ENCODE measurements around the gene MAGEA4.
"Not testable (repeated sequence)": the region's sequence is repeated elsewhere in the genome, so short reads cannot be mapped to it uniquely, and the experiment has no call there.

The MAGEA4 gene

GRCh38 chrX:151901826-151902225 is 10.9 kb upstream of the MAGEA4 start:
- Histone ChIP-seq H3K36me3 (ENCODE audit: control insufficient read depth, insufficient read depth, low read length, severe bottlenecking) (no peaks in the 10 kb centered on the region), H3K4me1 (ENCODE audit: control insufficient read depth, insufficient read depth, low read length) (peaks cover 25% of the 10 kb centered on the region), H3K9ac (ENCODE audit: low read length) (no peak overlapping the region), H3K4me3 (ENCODE audit: low read length) (no peak overlapping the region), H3K27me3 (replicated peaks; ENCODE audit: control insufficient read depth, insufficient read depth, low read length) (no peaks in the 10 kb centered on the region), H3K9me3 (ENCODE audit: control insufficient read depth, low read length) (no peaks in the 10 kb centered on the region)
- no peak for DNase-seq (ENCODE audit: low read depth)

GRCh38 chrX:151902813-151903591 is 9.7 kb upstream of the MAGEA4 start:
- Histone ChIP-seq H3K4me3 (ENCODE audit: low read length) (no peak overlapping the region), H3K27me3 (replicated peaks; ENCODE audit: control insufficient read depth, insufficient read depth, low read length) (no peaks in the 10 kb centered on the region), H3K9me3 (ENCODE audit: control insufficient read depth, low read length) (no peaks in the 10 kb centered on the region), H3K4me1 (ENCODE audit: control insufficient read depth, insufficient read depth, low read length) (peaks cover 25% of the 10 kb centered on the region), H3K9ac (ENCODE audit: low read length) (no peak overlapping the region), H3K36me3 (ENCODE audit: control insufficient read depth, insufficient read depth, low read length, severe bottlenecking) (no peaks in the 10 kb centered on the region)
- DNase-seq (ENCODE audit: low read depth) = peak; percentile 77

- peaks cover 25% of the 10 kb centered on the region for H3K4me1 ChIP-seq (ENCODE audit: control insufficient read depth, insufficient read depth, low read length)
- H3K9ac ChIP-seq (ENCODE audit: low read length) = no peak overlapping the region
- DNase-seq (ENCODE audit: low read depth) = no peak
- H3K9me3 ChIP-seq (ENCODE audit: control insufficient read depth, low read length) = no peaks in the 10 kb centered on the region
- no peak overlapping the region for H3K4me3 ChIP-seq (ENCODE audit: low read length)
- H3K27me3 ChIP-seq (replicated peaks; ENCODE audit: control insufficient read depth, insufficient read depth, low read length) = no peaks in the 10 kb centered on the region
- no peaks in the 10 kb centered on the region for H3K36me3 ChIP-seq (ENCODE audit: control insufficient read depth, insufficient read depth, low read length, severe bottlenecking)
Measured at GRCh38 chrX:151904989-151905388, 7.7 kb upstream of the MAGEA4 start.

GRCh38 chrX:151912221-151912620 is 468 bp upstream of the MAGEA4 start:
- Histone ChIP-seq H3K36me3 (ENCODE audit: control insufficient read depth, insufficient read depth, low read length, severe bottlenecking) (no peaks in the 10 kb centered on the region), H3K9me3 (ENCODE audit: control insufficient read depth, low read length) (no peaks in the 10 kb centered on the region), H3K4me3 (ENCODE audit: low read length) (no peak overlapping the region), H3K27me3 (replicated peaks; ENCODE audit: control insufficient read depth, insufficient read depth, low read length) (no peaks in the 10 kb centered on the region), H3K4me1 (ENCODE audit: control insufficient read depth, insufficient read depth, low read length) (no peaks in the 10 kb centered on the region), H3K9ac (ENCODE audit: low read length) (no peak overlapping the region)
- no peak for DNase-seq (ENCODE audit: low read depth)

- H3K9ac ChIP-seq (ENCODE audit: low read length); H3K36me3 ChIP-seq (ENCODE audit: control insufficient read depth, insufficient read depth, low read length, severe bottlenecking); H3K9me3 ChIP-seq (ENCODE audit: control insufficient read depth, low read length); H3K4me3 ChIP-seq (ENCODE audit: low read length); H3K4me1 ChIP-seq (ENCODE audit: control insufficient read depth, insufficient read depth, low read length); DNase-seq (ENCODE audit: low read depth); H3K27me3 ChIP-seq (replicated peaks; ENCODE audit: control insufficient read depth, insufficient read depth, low read length): not testable (repeated sequence)
Measured at GRCh38 chrX:151918736-151919135, 6.0 kb downstream of the MAGEA4 start.

- Histone ChIP-seq H3K4me3 (ENCODE audit: low read length) (no peak overlapping the region), H3K27me3 (replicated peaks; ENCODE audit: control insufficient read depth, insufficient read depth, low read length) (no peaks in the 10 kb centered on the region), H3K9me3 (ENCODE audit: control insufficient read depth, low read length) (no peaks in the 10 kb centered on the region), H3K4me1 (ENCODE audit: control insufficient read depth, insufficient read depth, low read length) (no peaks in the 10 kb centered on the region), H3K36me3 (ENCODE audit: control insufficient read depth, insufficient read depth, low read length, severe bottlenecking) (no peaks in the 10 kb centered on the region), H3K9ac (ENCODE audit: low read length) (no peak overlapping the region)
- no peak for DNase-seq (ENCODE audit: low read depth)
Measured at GRCh38 chrX:151919610-151920009, 6.9 kb downstream of the MAGEA4 start.

GRCh38 chrX:151920101-151920500 is 7.4 kb downstream of the MAGEA4 start:
- no peak overlapping the region for H3K9ac ChIP-seq (ENCODE audit: low read length)
- no peak overlapping the region for H3K4me3 ChIP-seq (ENCODE audit: low read length)
- no peaks in the 10 kb centered on the region for H3K36me3 ChIP-seq (ENCODE audit: control insufficient read depth, insufficient read depth, low read length, severe bottlenecking)
- no peak for DNase-seq (ENCODE audit: low read depth)
- H3K27me3 ChIP-seq (replicated peaks; ENCODE audit: control insufficient read depth, insufficient read depth, low read length) = peaks cover 2% of the 10 kb centered on the region
- H3K4me1 ChIP-seq (ENCODE audit: control insufficient read depth, insufficient read depth, low read length) = no peaks in the 10 kb centered on the region
- H3K9me3 ChIP-seq (ENCODE audit: control insufficient read depth, low read length) = no peaks in the 10 kb centered on the region

GRCh38 chrX:151920530-151920929 is 7.8 kb downstream of the MAGEA4 start:
- no peaks in the 10 kb centered on the region for H3K36me3 ChIP-seq (ENCODE audit: control insufficient read depth, insufficient read depth, low read length, severe bottlenecking)
- no peak overlapping the region for H3K9ac ChIP-seq (ENCODE audit: low read length)
- H3K27me3 ChIP-seq (replicated peaks; ENCODE audit: control insufficient read depth, insufficient read depth, low read length) = peaks cover 6% of the 10 kb centered on the region
- H3K9me3 ChIP-seq (ENCODE audit: control insufficient read depth, low read length) = no peaks in the 10 kb centered on the region
- DNase-seq (ENCODE audit: low read depth) = no peak
- H3K4me1 ChIP-seq (ENCODE audit: control insufficient read depth, insufficient read depth, low read length) = no peaks in the 10 kb centered on the region
- H3K4me3 ChIP-seq (ENCODE audit: low read length) = no peak overlapping the region

GRCh38 chrX:151921292-151921691 is 8.6 kb downstream of the MAGEA4 start:
- DNase-seq (ENCODE audit: low read depth) = no peak
- Histone ChIP-seq H3K36me3 (ENCODE audit: control insufficient read depth, insufficient read depth, low read length, severe bottlenecking) (no peaks in the 10 kb centered on the region), H3K9ac (ENCODE audit: low read length) (no peak overlapping the region), H3K27me3 (replicated peaks; ENCODE audit: control insufficient read depth, insufficient read depth, low read length) (peaks cover 7% of the 10 kb centered on the region), H3K4me1 (ENCODE audit: control insufficient read depth, insufficient read depth, low read length) (no peaks in the 10 kb centered on the region), H3K4me3 (ENCODE audit: low read length) (no peak overlapping the region), H3K9me3 (ENCODE audit: control insufficient read depth, low read length) (no peaks in the 10 kb centered on the region)

GRCh38 chrX:151921866-151922265 is 9.2 kb downstream of the MAGEA4 start:
- H3K27me3 ChIP-seq (replicated peaks; ENCODE audit: control insufficient read depth, insufficient read depth, low read length) = peaks cover 10% of the 10 kb centered on the region
- no peak overlapping the region for H3K4me3 ChIP-seq (ENCODE audit: low read length)
- H3K4me1 ChIP-seq (ENCODE audit: control insufficient read depth, insufficient read depth, low read length) = no peaks in the 10 kb centered on the region
- H3K9ac ChIP-seq (ENCODE audit: low read length) = no peak overlapping the region
- no peaks in the 10 kb centered on the region for H3K36me3 ChIP-seq (ENCODE audit: control insufficient read depth, insufficient read depth, low read length, severe bottlenecking)
- H3K9me3 ChIP-seq (ENCODE audit: control insufficient read depth, low read length) = no peaks in the 10 kb centered on the region
- no peak for DNase-seq (ENCODE audit: low read depth)

GRCh38 chrX:151922692-151923091 is 10.0 kb downstream of the MAGEA4 start:
- H3K9ac ChIP-seq (ENCODE audit: low read length) = no peak overlapping the region
- no peak for DNase-seq (ENCODE audit: low read depth)
- H3K36me3 ChIP-seq (ENCODE audit: control insufficient read depth, insufficient read depth, low read length, severe bottlenecking) = no peaks in the 10 kb centered on the region
- H3K4me3 ChIP-seq (ENCODE audit: low read length) = no peak overlapping the region
- no peaks in the 10 kb centered on the region for H3K4me1 ChIP-seq (ENCODE audit: control insufficient read depth, insufficient read depth, low read length)
- no peaks in the 10 kb centered on the region for H3K9me3 ChIP-seq (ENCODE audit: control insufficient read depth, low read length)
- peaks cover 10% of the 10 kb centered on the region for H3K27me3 ChIP-seq (replicated peaks; ENCODE audit: control insufficient read depth, insufficient read depth, low read length)

- DNase-seq (ENCODE audit: low read depth) = no peak
- no peaks in the 10 kb centered on the region for H3K4me1 ChIP-seq (ENCODE audit: control insufficient read depth, insufficient read depth, low read length)
- H3K9me3 ChIP-seq (ENCODE audit: control insufficient read depth, low read length) = no peaks in the 10 kb centered on the region
- no peak overlapping the region for H3K4me3 ChIP-seq (ENCODE audit: low read length)
- H3K27me3 ChIP-seq (replicated peaks; ENCODE audit: control insufficient read depth, insufficient read depth, low read length) = peaks cover 10% of the 10 kb centered on the region
- H3K36me3 ChIP-seq (ENCODE audit: control insufficient read depth, insufficient read depth, low read length, severe bottlenecking) = no peaks in the 10 kb centered on the region
- no peak overlapping the region for H3K9ac ChIP-seq (ENCODE audit: low read length)
Measured at GRCh38 chrX:151923648-151924047, 11.0 kb downstream of the MAGEA4 start.

Measured in adipocyte (in vitro differentiated cells).